GM21737 (cell line): ENCODE measurements around the gene ATP8B4.

Experiments used
- ATAC-seq: cut with Tn5 transposase; IDR thresholded peaks from one replicate; pipeline ENCODE4 v1.9.1; 2021; ENCODE audit warnings: mild to moderate bottlenecking, moderate library complexity; ENCODE audit not compliant: unreplicated experiment

ATP8B4 gene

GRCh38 chr15:49901996-49902684 lies 216.9 kb downstream of the ATP8B4 start:
- ATAC-seq = no peak

- ATAC-seq = no peak
Measured at GRCh38 chr15:49901321-49901720, 217.7 kb downstream of the ATP8B4 start.

- ATAC-seq = no peak
Measured at GRCh38 chr15:49900903-49901235, 218.2 kb downstream of the ATP8B4 start.

GRCh38 chr15:49900006-49900902 lies 218.8 kb downstream of the ATP8B4 start:
- ATAC-seq = no peak

GRCh38 chr15:49898575-49899283 lies 220.3 kb downstream of the ATP8B4 start:
- no peak for ATAC-seq

GRCh38 chr15:49898097-49898496 lies 220.9 kb downstream of the ATP8B4 start:
- no peak for ATAC-seq

GRCh38 chr15:49895347-49896223 lies 223.4 kb downstream of the ATP8B4 start:
- no peak for ATAC-seq

GRCh38 chr15:49890689-49891088 lies 228.3 kb downstream of the ATP8B4 start:
- ATAC-seq = no peak

- ATAC-seq = no peak
Measured at GRCh38 chr15:49889536-49889935, 229.5 kb downstream of the ATP8B4 start.

- no peak for ATAC-seq
Measured at GRCh38 chr15:49888734-49889133, 230.3 kb downstream of the ATP8B4 start.

- ATAC-seq = no peak
Measured at GRCh38 chr15:49888323-49888693, 230.7 kb downstream of the ATP8B4 start.

- no peak for ATAC-seq
Measured at GRCh38 chr15:49887659-49888322, 231.2 kb downstream of the ATP8B4 start.

GRCh38 chr15:49883121-49883520 lies 235.9 kb downstream of the ATP8B4 start:
- no peak for ATAC-seq

- no peak for ATAC-seq
Measured at GRCh38 chr15:49881866-49882265, 237.2 kb downstream of the ATP8B4 start.

- no peak for ATAC-seq
Measured at GRCh38 chr15:49881433-49881832, 237.6 kb downstream of the ATP8B4 start.

GRCh38 chr15:49877873-49878521 lies 241.0 kb downstream of the ATP8B4 start:
- ATAC-seq = no peak

- no peak for ATAC-seq
Measured at GRCh38 chr15:49877117-49877872, 241.7 kb downstream of the ATP8B4 start.

- ATAC-seq = no peak
Measured at GRCh38 chr15:49876401-49877038, 242.5 kb downstream of the ATP8B4 start.
